ENCODE measurements around the gene RPTOR. TPM values are rescaled to one million over a fixed set of nuclear protein-coding genes. Genes with fewer than 3 reads are reported as not detected.

The RPTOR gene
- total RNA-seq, 1 experiment from 2014 or later, result 58.0 TPM

DNA sequence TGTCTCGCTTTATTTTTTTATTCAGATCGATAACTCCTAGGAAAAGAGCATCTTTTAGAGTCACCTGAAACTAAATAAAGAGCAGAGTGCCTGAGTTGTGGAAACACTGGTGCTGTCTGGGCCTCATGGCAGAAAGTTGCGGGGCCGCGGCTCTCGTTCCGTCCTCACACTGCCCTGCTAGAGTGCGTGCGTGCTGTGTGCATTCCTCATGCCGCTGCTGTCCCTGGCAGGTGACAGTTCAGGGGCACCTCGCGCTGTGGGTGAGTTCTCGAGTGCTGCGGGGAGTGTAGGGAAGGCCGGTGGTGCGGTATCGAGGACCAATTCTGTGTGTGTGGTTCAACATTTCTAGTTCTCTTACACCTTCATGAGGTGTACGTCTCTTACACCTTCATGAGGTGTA lies 136.6 kb downstream of the RPTOR start:
- H3K27me3 ChIP-seq (ENCODE audit: control insufficient read depth, insufficient read depth, low read length), result no peaks in the 10 kb centered on the region
- BruUV-seq (replicated peaks), result no TSS peak
- intact Hi-C loops (cut with micrococcal nuclease; ENCODE audit: unreplicated experiment) (no loop called here), in situ Hi-C loops (cut with HindIII; ENCODE audit: low pct_unique_long_range_greater_than_20kb, low sequenced_read_pairs) (no loop called here)
- ChIA-PET CTCF (no interaction called here), POLR2A (no interaction called here)
- ATAC-seq, result no peak
- H3K27ac ChIP-seq (ENCODE audit: low read length), result no peak overlapping the region
- H3K4me3 ChIP-seq (ENCODE audit: low read depth in 2 of 2, low read length in 2 of 2), result no peak overlapping the region
- TF ChIP-seq POLR2AphosphoS5 (IDR thresholded peaks at IDR 0.05; ENCODE audit: low read depth, low read length) (no peak), SIN3A (IDR thresholded peaks at IDR 0.05; ENCODE audit: borderline replicate concordance, insufficient read depth, low read depth, low read length) (no peak), TCF7L2 (IDR thresholded peaks at IDR 0.05; ENCODE audit: low read depth, low read length) (no peak)
- TF ChIP-seq, protein P1, sequence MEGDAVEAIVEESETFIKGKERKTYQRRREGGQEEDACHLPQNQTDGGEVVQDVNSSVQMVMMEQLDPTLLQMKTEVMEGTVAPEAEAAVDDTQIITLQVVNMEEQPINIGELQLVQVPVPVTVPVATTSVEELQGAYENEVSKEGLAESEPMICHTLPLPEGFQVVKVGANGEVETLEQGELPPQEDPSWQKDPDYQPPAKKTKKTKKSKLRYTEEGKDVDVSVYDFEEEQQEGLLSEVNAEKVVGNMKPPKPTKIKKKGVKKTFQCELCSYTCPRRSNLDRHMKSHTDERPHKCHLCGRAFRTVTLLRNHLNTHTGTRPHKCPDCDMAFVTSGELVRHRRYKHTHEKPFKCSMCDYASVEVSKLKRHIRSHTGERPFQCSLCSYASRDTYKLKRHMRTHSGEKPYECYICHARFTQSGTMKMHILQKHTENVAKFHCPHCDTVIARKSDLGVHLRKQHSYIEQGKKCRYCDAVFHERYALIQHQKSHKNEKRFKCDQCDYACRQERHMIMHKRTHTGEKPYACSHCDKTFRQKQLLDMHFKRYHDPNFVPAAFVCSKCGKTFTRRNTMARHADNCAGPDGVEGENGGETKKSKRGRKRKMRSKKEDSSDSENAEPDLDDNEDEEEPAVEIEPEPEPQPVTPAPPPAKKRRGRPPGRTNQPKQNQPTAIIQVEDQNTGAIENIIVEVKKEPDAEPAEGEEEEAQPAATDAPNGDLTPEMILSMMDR (IDR thresholded peaks at IDR 0.05), result no peak
- TF ChIP-seq, protein P2, sequence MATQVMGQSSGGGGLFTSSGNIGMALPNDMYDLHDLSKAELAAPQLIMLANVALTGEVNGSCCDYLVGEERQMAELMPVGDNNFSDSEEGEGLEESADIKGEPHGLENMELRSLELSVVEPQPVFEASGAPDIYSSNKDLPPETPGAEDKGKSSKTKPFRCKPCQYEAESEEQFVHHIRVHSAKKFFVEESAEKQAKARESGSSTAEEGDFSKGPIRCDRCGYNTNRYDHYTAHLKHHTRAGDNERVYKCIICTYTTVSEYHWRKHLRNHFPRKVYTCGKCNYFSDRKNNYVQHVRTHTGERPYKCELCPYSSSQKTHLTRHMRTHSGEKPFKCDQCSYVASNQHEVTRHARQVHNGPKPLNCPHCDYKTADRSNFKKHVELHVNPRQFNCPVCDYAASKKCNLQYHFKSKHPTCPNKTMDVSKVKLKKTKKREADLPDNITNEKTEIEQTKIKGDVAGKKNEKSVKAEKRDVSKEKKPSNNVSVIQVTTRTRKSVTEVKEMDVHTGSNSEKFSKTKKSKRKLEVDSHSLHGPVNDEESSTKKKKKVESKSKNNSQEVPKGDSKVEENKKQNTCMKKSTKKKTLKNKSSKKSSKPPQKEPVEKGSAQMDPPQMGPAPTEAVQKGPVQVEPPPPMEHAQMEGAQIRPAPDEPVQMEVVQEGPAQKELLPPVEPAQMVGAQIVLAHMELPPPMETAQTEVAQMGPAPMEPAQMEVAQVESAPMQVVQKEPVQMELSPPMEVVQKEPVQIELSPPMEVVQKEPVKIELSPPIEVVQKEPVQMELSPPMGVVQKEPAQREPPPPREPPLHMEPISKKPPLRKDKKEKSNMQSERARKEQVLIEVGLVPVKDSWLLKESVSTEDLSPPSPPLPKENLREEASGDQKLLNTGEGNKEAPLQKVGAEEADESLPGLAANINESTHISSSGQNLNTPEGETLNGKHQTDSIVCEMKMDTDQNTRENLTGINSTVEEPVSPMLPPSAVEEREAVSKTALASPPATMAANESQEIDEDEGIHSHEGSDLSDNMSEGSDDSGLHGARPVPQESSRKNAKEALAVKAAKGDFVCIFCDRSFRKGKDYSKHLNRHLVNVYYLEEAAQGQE (IDR thresholded peaks at IDR 0.05; ENCODE audit: insufficient read depth in 1 of 2, low read depth in 2 of 2, low read length in 1 of 2), result no peak
- no peak for DNase-seq (ENCODE audit: low read depth, low spot score)
- H3K36me3 ChIP-seq (ENCODE audit: control insufficient read depth, insufficient read depth, low read length), result no peaks in the 10 kb centered on the region
- H3K9me3 ChIP-seq (ENCODE audit: control insufficient read depth, insufficient read depth, low read depth, low read length), result no peaks in the 10 kb centered on the region
- H3K4me1 ChIP-seq (ENCODE audit: control insufficient read depth, insufficient read depth, low read length), result no peaks in the 10 kb centered on the region

DNA sequence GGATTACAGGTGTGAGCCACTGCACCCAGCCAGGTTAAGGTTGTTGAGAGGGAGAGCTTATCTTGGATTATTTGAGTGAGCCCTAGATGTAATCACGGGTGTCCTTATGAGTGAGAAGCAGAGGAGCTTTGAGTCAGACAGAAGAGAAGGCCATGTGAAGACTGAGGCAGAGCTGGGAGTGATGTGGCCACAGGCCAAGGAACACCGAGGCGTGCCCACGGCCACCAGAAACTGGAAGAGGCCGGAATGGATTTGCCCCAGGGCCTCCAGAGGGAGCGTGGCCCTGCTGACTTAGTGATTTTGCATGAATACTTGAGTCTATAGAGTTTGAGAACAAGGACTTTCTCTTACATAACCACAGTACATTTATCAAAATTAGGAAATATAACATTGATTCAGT lies 137.7 kb downstream of the RPTOR start:
- Histone ChIP-seq H3K4me1 (ENCODE audit: control insufficient read depth, insufficient read depth, low read length) (no peaks in the 10 kb centered on the region), H3K36me3 (ENCODE audit: control insufficient read depth, insufficient read depth, low read length) (no peaks in the 10 kb centered on the region), H3K27ac (ENCODE audit: low read length) (no peak overlapping the region), H3K27me3 (ENCODE audit: control insufficient read depth, insufficient read depth, low read length) (no peaks in the 10 kb centered on the region), H3K4me3 (ENCODE audit: low read depth in 2 of 2, low read length in 2 of 2) (no peak overlapping the region), H3K9me3 (ENCODE audit: control insufficient read depth, insufficient read depth, low read depth, low read length) (no peaks in the 10 kb centered on the region)
- no TSS peak for BruUV-seq (replicated peaks)
- TF ChIP-seq SIN3A (IDR thresholded peaks at IDR 0.05; ENCODE audit: borderline replicate concordance, insufficient read depth, low read depth, low read length), result no peak
- TF ChIP-seq, protein P1 (IDR thresholded peaks at IDR 0.05), result no peak
- TF ChIP-seq TCF7L2 (IDR thresholded peaks at IDR 0.05; ENCODE audit: low read depth, low read length), result no peak
- no peak for TF ChIP-seq POLR2AphosphoS5 (IDR thresholded peaks at IDR 0.05; ENCODE audit: low read depth, low read length)
- TF ChIP-seq, protein P2 (IDR thresholded peaks at IDR 0.05; ENCODE audit: insufficient read depth in 1 of 2, low read depth in 2 of 2, low read length in 1 of 2), result no peak
- in situ Hi-C loops (cut with HindIII; ENCODE audit: low pct_unique_long_range_greater_than_20kb, low sequenced_read_pairs), result no loop called here
- DNase-seq (ENCODE audit: low read depth, low spot score) (no peak), ATAC-seq (no peak)
- intact Hi-C loops (cut with micrococcal nuclease; ENCODE audit: unreplicated experiment), result no loop called here
- ChIA-PET CTCF (interaction anchor here (0.7 kb wide), 1 partner anchor 73 kb away, joined by 3 read pairs; no protein-coding TSS in a partner anchor), POLR2A (no interaction called here)
